Upper lobe of right lung (tissue), 1 donor: ENCODE results near the gene VAV3. TPM values are rescaled to one million over a fixed set of nuclear protein-coding genes. Genes with fewer than 3 reads are reported as not detected.

Experiments
- ATAC-seq: fragments of 200-7000 bp; cut with Tn5 transposase; one replicate; pipeline ENCODE4 v1.9.1; 2020; ENCODE audit warnings: mild to moderate bottlenecking, moderate library complexity
- DNase-seq: peaks from one replicate; pipeline ENCODE4 v3.0.0-alpha.2; 2020
- H3K27ac ChIP-seq: fragments of 200-600 bp; one replicate; pipeline ENCODE4 v1.8.0; 2022
- H3K27me3 ChIP-seq: fragments of 200-600 bp; one replicate; pipeline ENCODE4 v1.8.0; 2022; ENCODE audit warnings: mild to moderate bottlenecking
- H3K36me3 ChIP-seq: fragments of 200-600 bp; one replicate; pipeline ENCODE4 v1.8.0; 2022
- H3K4me1 ChIP-seq: fragments of 200-600 bp; one replicate; pipeline ENCODE4 v1.8.0; 2022
- H3K4me3 ChIP-seq: fragments of 200-600 bp; one replicate; pipeline ENCODE4 v1.8.0; 2022; ENCODE audit warnings: mild to moderate bottlenecking
- H3K9me3 ChIP-seq: fragments of 200-600 bp; one replicate; pipeline ENCODE4 v1.8.0; 2022
- intact Hi-C: fragments of 100-400 bp; cut with DNase I; formaldehyde crosslinking; loops from one replicate; pipeline ENCODE4 v1.11.0; 2022
- total RNA-seq: library from RNA; stranded (reverse); fragmentation: NEBNext Ultra II Directional; extraction: Animal tissue kit (Norgen Biotek cat#: 25700); gene quantifications from one replicate; pipeline ENCODE4 v1.2.1, GENCODE V29; 2021
- TF ChIP-seq, protein P1 (sequence below): fragments of 200-600 bp; IDR thresholded peaks from one replicate; pipeline ENCODE4 v1.8.0; 2022; ENCODE audit warnings: antibody characterized with exemption
- donor health status: DM: no; HTN: yes; CAD: no; lungs with severe emphysema.

The VAV3 gene
- total RNA-seq, 1 donor from 2014 or later = 8.5 TPM

GRCh38 chr1:107600607-107601160 is 364.3 kb downstream of the VAV3 start:
- Histone ChIP-seq H3K27me3 (no peaks in the 10 kb centered on the region), H3K9me3 (no peaks in the 10 kb centered on the region), H3K4me1 (no peaks in the 10 kb centered on the region), H3K27ac (no peak overlapping the region), H3K36me3 (no peaks in the 10 kb centered on the region), H3K4me3 (no peak overlapping the region)
- DNase-seq (no peak), ATAC-seq (no peak)
- TF ChIP-seq, protein P1, sequence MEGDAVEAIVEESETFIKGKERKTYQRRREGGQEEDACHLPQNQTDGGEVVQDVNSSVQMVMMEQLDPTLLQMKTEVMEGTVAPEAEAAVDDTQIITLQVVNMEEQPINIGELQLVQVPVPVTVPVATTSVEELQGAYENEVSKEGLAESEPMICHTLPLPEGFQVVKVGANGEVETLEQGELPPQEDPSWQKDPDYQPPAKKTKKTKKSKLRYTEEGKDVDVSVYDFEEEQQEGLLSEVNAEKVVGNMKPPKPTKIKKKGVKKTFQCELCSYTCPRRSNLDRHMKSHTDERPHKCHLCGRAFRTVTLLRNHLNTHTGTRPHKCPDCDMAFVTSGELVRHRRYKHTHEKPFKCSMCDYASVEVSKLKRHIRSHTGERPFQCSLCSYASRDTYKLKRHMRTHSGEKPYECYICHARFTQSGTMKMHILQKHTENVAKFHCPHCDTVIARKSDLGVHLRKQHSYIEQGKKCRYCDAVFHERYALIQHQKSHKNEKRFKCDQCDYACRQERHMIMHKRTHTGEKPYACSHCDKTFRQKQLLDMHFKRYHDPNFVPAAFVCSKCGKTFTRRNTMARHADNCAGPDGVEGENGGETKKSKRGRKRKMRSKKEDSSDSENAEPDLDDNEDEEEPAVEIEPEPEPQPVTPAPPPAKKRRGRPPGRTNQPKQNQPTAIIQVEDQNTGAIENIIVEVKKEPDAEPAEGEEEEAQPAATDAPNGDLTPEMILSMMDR = no peak
- intact Hi-C loops = no loop called here

DNA sequence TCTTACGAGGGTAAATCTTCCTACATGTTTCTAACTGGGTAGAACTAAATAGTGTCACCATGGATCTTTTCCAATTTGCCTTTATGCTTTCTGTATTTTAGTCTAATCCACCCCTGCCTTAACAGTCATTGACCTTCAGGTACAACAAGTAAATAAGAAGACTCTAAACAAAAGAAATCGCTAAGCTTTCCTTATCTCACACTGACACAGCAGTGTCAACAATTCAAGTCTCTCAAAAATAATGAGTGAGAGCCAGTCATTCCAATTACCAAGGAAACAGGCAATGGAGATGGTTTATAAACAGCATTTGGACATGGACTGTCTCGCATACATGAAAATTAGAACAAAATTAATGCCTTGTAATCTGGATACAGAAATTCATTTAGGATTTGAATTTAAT is 365.8 kb downstream of the VAV3 start:
- no peaks in the 10 kb centered on the region for H3K27me3 ChIP-seq
- no peaks in the 10 kb centered on the region for H3K9me3 ChIP-seq
- ATAC-seq = no peak
- no peak overlapping the region for H3K4me3 ChIP-seq
- intact Hi-C loops = no loop called here
- no peak overlapping the region for H3K27ac ChIP-seq
- TF ChIP-seq, protein P1 = no peak
- DNase-seq = no peak
- no peaks in the 10 kb centered on the region for H3K4me1 ChIP-seq
- no peaks in the 10 kb centered on the region for H3K36me3 ChIP-seq

DNA sequence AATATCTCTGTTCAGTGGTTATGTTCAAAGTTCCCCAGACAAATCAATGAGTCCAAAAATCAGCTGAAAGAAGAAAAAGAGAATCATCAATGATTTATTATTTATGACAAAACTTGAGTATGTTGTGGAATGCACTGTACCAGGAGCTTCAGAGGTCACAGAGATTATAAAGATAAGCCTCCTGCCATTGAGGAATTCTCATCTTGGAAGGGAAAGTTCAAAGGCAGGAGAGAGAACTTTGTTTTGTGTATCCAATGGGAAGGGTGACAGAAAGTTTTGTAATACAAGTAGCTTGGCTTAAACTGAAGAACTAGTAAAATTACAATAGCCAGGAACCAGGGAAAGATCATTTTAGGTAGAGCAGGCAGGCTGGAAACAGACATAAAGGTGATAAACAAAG is 367.7 kb downstream of the VAV3 start:
- Histone ChIP-seq H3K4me3 (no peak overlapping the region), H3K27me3 (no peaks in the 10 kb centered on the region), H3K36me3 (no peaks in the 10 kb centered on the region), H3K27ac (no peak overlapping the region), H3K4me1 (no peaks in the 10 kb centered on the region), H3K9me3 (no peaks in the 10 kb centered on the region)
- TF ChIP-seq, protein P1 = no peak
- DNase-seq (no peak), ATAC-seq (no peak)
- intact Hi-C loops = no loop called here

- no peak for ATAC-seq
- TF ChIP-seq, protein P1 = no peak
- Histone ChIP-seq H3K4me3 (no peak overlapping the region), H3K27ac (no peak overlapping the region), H3K4me1 (no peaks in the 10 kb centered on the region), H3K27me3 (no peaks in the 10 kb centered on the region), H3K9me3 (no peaks in the 10 kb centered on the region), H3K36me3 (no peaks in the 10 kb centered on the region)
- intact Hi-C loops = no loop called here
- DNase-seq = no peak
Measured at GRCh38 chr1:107594536-107594935, 370.4 kb downstream of the VAV3 start.

DNA sequence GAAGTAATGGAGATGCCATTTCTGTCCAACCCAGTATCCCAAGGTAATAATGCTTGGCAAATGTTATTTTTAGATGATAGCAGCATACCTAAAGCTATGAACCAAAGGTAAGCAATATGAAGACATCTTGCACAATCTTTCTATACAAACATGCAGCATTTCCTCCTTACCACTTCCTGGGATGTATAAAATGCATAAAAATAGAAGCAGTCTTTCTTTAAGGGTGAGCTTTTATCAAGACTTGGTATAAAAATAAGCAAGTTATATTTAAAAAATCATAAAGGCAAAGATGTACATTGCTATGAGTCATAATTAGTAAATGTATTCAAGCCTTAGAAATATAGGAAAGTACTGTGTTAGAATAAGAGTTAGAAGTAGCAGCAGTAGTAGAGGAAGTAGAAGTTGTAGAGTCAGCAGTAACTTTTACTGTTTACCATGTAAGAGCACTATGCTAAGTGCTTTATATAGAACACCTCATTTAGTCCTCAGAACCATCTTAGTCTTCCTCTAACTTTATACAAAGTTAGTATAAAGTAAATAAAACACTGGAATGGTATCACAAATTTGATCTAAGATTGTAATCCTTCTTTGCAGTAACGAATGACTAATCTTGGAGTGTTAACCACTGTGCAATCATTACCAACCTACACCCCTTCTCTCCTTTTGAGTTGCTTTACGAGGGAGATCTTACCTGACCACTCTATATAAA is 371.3 kb downstream of the VAV3 start:
- H3K9me3 ChIP-seq = no peaks in the 10 kb centered on the region
- TF ChIP-seq, protein P1 = no peak
- no peaks in the 10 kb centered on the region for H3K36me3 ChIP-seq
- peak; percentile 26 for ATAC-seq
- no peaks in the 10 kb centered on the region for H3K4me1 ChIP-seq
- H3K4me3 ChIP-seq = no peak overlapping the region
- H3K27me3 ChIP-seq = no peaks in the 10 kb centered on the region
- intact Hi-C loops = no loop called here
- no peak for DNase-seq
- H3K27ac ChIP-seq = no peak overlapping the region
